ENCODE measurements around the gene CLTA.

- TF ChIP-seq CTCF (tag by site-specific recombination; IDR thresholded peaks at IDR 0.05) (no peak), REST (tag by site-specific recombination; IDR thresholded peaks at IDR 0.05) (no peak), ATF2 (tag by site-specific recombination; IDR thresholded peaks at IDR 0.05; ENCODE audit: low read depth) (no peak), ELK4 (IDR thresholded peaks at IDR 0.05; ENCODE audit: borderline replicate concordance, low read depth, low read length) (no peak), ZNF114 (tag by site-specific recombination; IDR thresholded peaks at IDR 0.05) (no peak), ZNF707 (tag by site-specific recombination; IDR thresholded peaks at IDR 0.05) (no peak), ZNF510 (tag by site-specific recombination; IDR thresholded peaks at IDR 0.05; ENCODE audit: insufficient replicate concordance) (no peak), ZNF670 (tag by site-specific recombination; IDR thresholded peaks at IDR 0.05; ENCODE audit: low read depth) (no peak), ZNF18 (tag by site-specific recombination; IDR thresholded peaks at IDR 0.05) (no peak), KLF10 (tag by site-specific recombination; IDR thresholded peaks at IDR 0.05) (no peak), ZNF629 (tag by site-specific recombination; IDR thresholded peaks at IDR 0.05) (no peak), ZNF121 (tag by site-specific recombination; IDR thresholded peaks at IDR 0.05) (no peak)
Measured at GRCh38 chr9:36147441-36148175, 43.1 kb upstream of the CLTA start.
